IMR-90 (cell line): Measurements from ENCODE around the gene CEP170B. TPM values are rescaled to one million over a fixed set of nuclear protein-coding genes. Genes with fewer than 3 reads are reported as not detected.

Source experiments
- ATAC-seq: fragments of 200-7000 bp; cut with Tn5 transposase; 2 replicates; pipeline ENCODE4 v1.9.1; 2020; ENCODE audit warnings: low read depth, mild to moderate bottlenecking, moderate library complexity
- BruUV-seq: library from RNA; stranded (reverse); fragments of 400-500 nt; replicated peaks from 2 replicates; lab custom pipeline; 2021; lab: Mats Ljungman, UMichigan
- CTCF ChIA-PET: fragments of 300-600 bp; formaldehyde crosslinking; extraction: SDS; loops from one replicate; lab custom pipeline; 2021; ENCODE audit warnings: antibody characterized with exemption; lab: Yijun Ruan, JAX
- POLR2A ChIA-PET: fragments of 300-600 bp; sonication (Branson Sonifier 250); formaldehyde crosslinking; loops from one replicate; lab custom pipeline; 2022; ENCODE audit warnings: antibody characterized with exemption; ENCODE audit not compliant: unreplicated experiment; lab: Charles Lee
- DNase-seq: peaks from one replicate; pipeline ENCODE4 v3.0.0; 2013
- H2AFZ ChIP-seq: replicated peaks from 2 replicates; pipeline ENCODE3; 2013; ENCODE audit warnings: low read length, mild to moderate bottlenecking; ENCODE audit not compliant: poor library complexity
- H2AK5ac ChIP-seq: 2 replicates; pipeline ENCODE4 v1.6.1; 2013; ENCODE audit warnings: low read depth, low read length, inconsistent platforms
- H2AK9ac ChIP-seq: replicated peaks from 2 replicates; pipeline ENCODE3; 2013; ENCODE audit warnings: mild to moderate bottlenecking, low read depth, low read length, moderate library complexity; ENCODE audit not compliant: poor library complexity
- H2BK120ac ChIP-seq: 2 replicates; pipeline ENCODE4 v1.6.1; 2013; ENCODE audit warnings: low read depth, low read length, inconsistent platforms
- H2BK15ac ChIP-seq: 3 replicates; pipeline ENCODE4 v1.6.1; 2013; ENCODE audit warnings: low read depth, low read length, inconsistent platforms
- H2BK20ac ChIP-seq: 2 replicates; pipeline ENCODE4 v1.6.1; 2013; ENCODE audit warnings: low read depth, mild to moderate bottlenecking, inconsistent platforms, low read length, moderate library complexity
- H2BK5ac ChIP-seq: 2 replicates; pipeline ENCODE4 v1.6.1; 2013; ENCODE audit warnings: mild to moderate bottlenecking, low read depth, low read length, inconsistent platforms; ENCODE audit not compliant: poor library complexity, severe bottlenecking
- H3K14ac ChIP-seq: replicated peaks from 2 replicates; pipeline ENCODE4 v1.6.1; 2013; ENCODE audit warnings: low read depth, low read length, inconsistent platforms
- H3K18ac ChIP-seq: 2 replicates; pipeline ENCODE4 v1.6.1; 2013; ENCODE audit warnings: low read depth, low read length, control low read depth
- H3K23ac ChIP-seq: 2 replicates; pipeline ENCODE4 v1.6.1; 2013; ENCODE audit warnings: low read depth, low read length, inconsistent platforms
- H3K27ac ChIP-seq: 2 replicates; pipeline ENCODE4 v1.5.1; 2013; ENCODE audit warnings: mild to moderate bottlenecking, control low read depth, low read length; ENCODE audit not compliant: insufficient read depth
- H3K27me3 ChIP-seq: 2 replicates; pipeline ENCODE4 v1.6.1; 2013; ENCODE audit warnings: low read length; ENCODE audit not compliant: control insufficient read depth, insufficient read depth
- H3K36me3 ChIP-seq: 2 replicates; pipeline ENCODE4 v1.6.1; 2013; ENCODE audit warnings: low read length, mixed read lengths; ENCODE audit not compliant: control insufficient read depth, insufficient read depth
- H3K4ac ChIP-seq: 2 replicates; pipeline ENCODE4 v1.6.1; 2013; ENCODE audit warnings: low read depth, low read length, inconsistent platforms
- H3K4me1 ChIP-seq: 2 replicates; pipeline ENCODE4 v1.6.1; 2013; ENCODE audit warnings: low read length, mixed read lengths; ENCODE audit not compliant: control insufficient read depth, insufficient read depth
- H3K4me2 ChIP-seq: 2 replicates; pipeline ENCODE4 v1.6.1; 2013; ENCODE audit warnings: low read depth, mild to moderate bottlenecking, control low read depth, low read length, moderate library complexity
- H3K4me3 ChIP-seq: 2 replicates; pipeline ENCODE4 v1.5.1; 2013; ENCODE audit warnings: low read depth, mild to moderate bottlenecking, control low read depth, low read length, moderate library complexity; ENCODE audit not compliant: insufficient read depth
- H3K56ac ChIP-seq: 2 replicates; pipeline ENCODE4 v1.6.1; 2013; ENCODE audit warnings: low read length, inconsistent platforms; ENCODE audit not compliant: insufficient read depth; ENCODE audit errors: extremely low read depth
- H3K79me1 ChIP-seq, 2 experiments: 2 replicates each; pipeline ENCODE4 v1.6.1; 2013; ENCODE audit warnings: low read length in 2 of 2, inconsistent platforms in 1 of 2, low read depth in 1 of 2
- H3K9ac ChIP-seq: 2 replicates; pipeline ENCODE4 v1.6.1; 2013; ENCODE audit warnings: low read depth, low read length, control low read depth
- H3K9me1 ChIP-seq: 2 replicates; pipeline ENCODE4 v1.6.1; 2013; ENCODE audit warnings: low read length, inconsistent platforms; ENCODE audit not compliant: insufficient read depth
- H3K9me3 ChIP-seq: 2 replicates; pipeline ENCODE4 v1.6.1; 2013; ENCODE audit warnings: low read length; ENCODE audit not compliant: control insufficient read depth, insufficient read depth
- H4K20me1 ChIP-seq: 2 replicates; pipeline ENCODE4 v1.6.1; 2013; ENCODE audit warnings: low read length, inconsistent platforms; ENCODE audit not compliant: insufficient read depth
- H4K5ac ChIP-seq: 2 replicates; pipeline ENCODE4 v1.6.1; 2013; ENCODE audit warnings: mild to moderate bottlenecking, low read depth, low read length, control low read depth
- H4K8ac ChIP-seq, 2 experiments: 2 replicates each; pipeline ENCODE4 v1.6.1; 2013; ENCODE audit warnings: low read depth in 2 of 2, low read length in 2 of 2, control low read depth in 1 of 2, inconsistent platforms in 1 of 2
- H4K91ac ChIP-seq: 2 replicates; pipeline ENCODE4 v1.6.1; 2013; ENCODE audit warnings: low read depth, low read length, inconsistent platforms; ENCODE audit not compliant: insufficient read depth
- BHLHE40 ChIP-seq: fragments of 150-350 bp; IDR thresholded peaks from 2 replicates; pipeline ENCODE4 v1.6.1; 2016; ENCODE audit warnings: mild to moderate bottlenecking, low read depth, low read length
- CEBPB ChIP-seq: IDR thresholded peaks from 2 replicates; pipeline ENCODE4 v1.6.1; 2012; ENCODE audit warnings: low read depth, low read length, improper control_type of control experiment
- CHD1 ChIP-seq: IDR thresholded peaks from 2 replicates; pipeline ENCODE4 v1.6.1; 2012; ENCODE audit warnings: low read depth, low read length, improper control_type of control experiment
- ELK1 ChIP-seq: fragments of 150-350 bp; IDR thresholded peaks from 2 replicates; pipeline ENCODE4 v1.6.1; 2016; ENCODE audit warnings: low read depth, mild to moderate bottlenecking, low read length, moderate library complexity, borderline replicate concordance
- MAFK ChIP-seq: IDR thresholded peaks from 2 replicates; pipeline ENCODE4 v1.6.1; 2012; ENCODE audit warnings: low read depth, low read length, improper control_type of control experiment
- MAZ ChIP-seq: IDR thresholded peaks from 2 replicates; pipeline ENCODE4 v1.6.1; 2012; ENCODE audit warnings: low read depth, mild to moderate bottlenecking, low read length, improper control_type of control experiment, moderate library complexity, borderline replicate concordance
- MXI1 ChIP-seq: IDR thresholded peaks from 2 replicates; pipeline ENCODE4 v1.6.1; 2012; ENCODE audit warnings: low read depth, mild to moderate bottlenecking, low read length, moderate library complexity, borderline replicate concordance
- NFE2L2 ChIP-seq: fragments of 150-350 bp; IDR thresholded peaks from 2 replicates; pipeline ENCODE4 v1.6.1; 2016; ENCODE audit warnings: low read depth, mild to moderate bottlenecking, low read length
- POLR2A ChIP-seq: IDR thresholded peaks from 2 replicates; pipeline ENCODE4 v1.6.1; 2012; ENCODE audit warnings: mild to moderate bottlenecking, low read depth, low read length
- RAD21 ChIP-seq: IDR thresholded peaks from 2 replicates; pipeline ENCODE4 v1.6.1; 2012; ENCODE audit warnings: low read length, improper control_type of control experiment
- RCOR1 ChIP-seq: IDR thresholded peaks from 2 replicates; pipeline ENCODE4 v1.6.1; 2012; ENCODE audit warnings: mild to moderate bottlenecking, low read length, improper control_type of control experiment; ENCODE audit not compliant: insufficient replicate concordance
- RFX5 ChIP-seq: IDR thresholded peaks from 2 replicates; pipeline ENCODE4 v1.8.0; 2012; ENCODE audit warnings: low read depth, mild to moderate bottlenecking, low read length, moderate library complexity
- SMC3 ChIP-seq: fragments of 150-350 bp; IDR thresholded peaks from 2 replicates; pipeline ENCODE4 v1.6.1; 2016; ENCODE audit warnings: low read depth, mild to moderate bottlenecking, antibody characterized with exemption, low read length, moderate library complexity
- USF2 ChIP-seq: fragments of 150-350 bp; IDR thresholded peaks from 2 replicates; pipeline ENCODE4 v1.6.1; 2017; ENCODE audit warnings: mild to moderate bottlenecking, antibody characterized with exemption, low read length, low read depth
- WGBS, 2 experiments: methylation state at CpG; one replicate each; pipeline versions ENCODE4 v1.1.5 to v1.1.7; 2013; ENCODE audit warnings: missing lambda C conversion rate in 2 of 2; ENCODE audit not compliant: insufficient read length in 1 of 2; ENCODE audit errors: extremely low coverage in 2 of 2; 5-methylcytosine and 5-hydroxymethylcytosine counted together
- dilution Hi-C: fragments of 300-500 bp; cut with HindIII; formaldehyde crosslinking; loops from one replicate; pipeline ENCODE4 v1.14.3; 2018; ENCODE audit warnings: low sequenced_read_pairs; ENCODE audit not compliant: unreplicated experiment
- in situ Hi-C: fragments of 300-500 bp; cut with MboI; formaldehyde crosslinking; loops from 3 replicates; pipeline ENCODE4 v1.14.3; 2019; ENCODE audit warnings: low sequenced_read_pairs, inconsistent platforms, mixed read lengths
- intact Hi-C: fragments of 100-400 bp; cut with micrococcal nuclease; formaldehyde crosslinking; loops from 2 replicates; pipeline ENCODE4 v1.10.0; 2022
- polyA plus RNA-seq, 3 experiments: library from polyadenylated mRNA; depleted of rRNA; stranded (reverse); fragments of >200 nt; gene quantifications; 2 replicates each; pipeline ENCODE4 v1.2.3, GENCODE V29; 2012; ENCODE audit warnings: low replicate concordance in 1 of 3
- total RNA-seq: library from RNA; depleted of rRNA; stranded (reverse); fragments of >200 nt; gene quantifications from 2 replicates; pipeline ENCODE4 v1.2.3, GENCODE V29; 2012
- TF ChIP-seq, protein P1 (sequence below): conservative IDR thresholded peaks from 2 replicates; pipeline ENCODE4 v1.5.1; 2012; ENCODE audit warnings: mild to moderate bottlenecking, low read depth, low read length, improper control_type of control experiment

Gene CEP170B
- total and polyA plus RNA-seq, 2 of the 4 experiments (the other 2 are of a cell fraction) = 3.6 to 13.1 TPM

DNA sequence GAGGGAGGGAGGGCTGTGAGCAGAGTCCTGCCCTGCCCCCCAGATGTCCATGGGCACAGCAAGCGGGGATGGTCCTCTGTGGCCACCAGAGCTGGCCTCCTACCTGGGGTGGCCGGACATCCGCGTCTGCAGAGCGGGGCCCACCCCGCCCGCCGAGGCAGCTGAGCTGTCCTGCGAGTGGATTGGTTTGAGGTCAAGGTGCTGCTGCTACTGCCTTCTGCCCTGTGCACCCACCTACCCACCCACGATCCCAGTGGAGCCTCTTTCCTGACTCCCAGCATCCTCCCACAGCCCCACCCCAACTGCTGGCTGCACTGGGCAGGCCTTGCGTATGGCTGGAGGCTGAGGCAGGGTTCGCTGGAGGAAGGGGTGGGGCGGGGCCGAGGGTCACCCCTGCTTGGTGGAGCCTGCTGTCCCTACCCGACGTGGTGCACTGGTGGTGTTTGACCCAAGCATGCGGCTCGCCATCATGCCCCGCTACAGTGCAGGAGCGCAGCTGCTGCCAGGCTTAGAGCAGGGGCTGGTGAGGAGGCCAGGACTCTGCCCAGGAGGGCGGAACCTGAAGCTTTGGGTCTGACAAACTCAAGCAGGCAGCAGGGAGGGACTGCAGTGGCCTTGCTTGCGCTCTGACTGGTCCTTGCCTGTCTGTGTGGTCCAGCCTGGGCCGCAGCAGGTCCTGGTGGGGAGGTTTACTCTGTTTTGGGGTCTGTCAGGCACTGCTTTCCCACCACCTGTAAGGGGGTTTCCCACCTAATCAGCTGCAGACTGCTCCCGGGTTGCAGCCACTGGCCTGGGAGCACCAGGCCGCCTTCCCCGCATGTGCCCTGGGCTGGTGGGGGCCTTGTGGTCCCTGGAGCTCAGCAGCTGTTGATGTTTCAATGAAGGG is 23.7 kb downstream of the CEP170B start:
- no peak for DNase-seq
- Histone ChIP-seq H3K4me3 (no peak overlapping the region), H2BK120ac (no peak overlapping the region), H3K79me1 (no peaks in the 10 kb centered on the region), H3K9me3 (no peaks in the 10 kb centered on the region), H4K20me1 (no peaks in the 10 kb centered on the region; the same call in 1 of the 2 replicates), H2BK15ac (no peak overlapping the region), H3K4me2 (no peak overlapping the region), H3K9me1 (0 out of 2 replicates have a peak, but pooled peaks cover 2% of the 10 kb centered on the region), H2AFZ (no peak overlapping the region), H4K5ac (no peak overlapping the region), H3K27ac (no peak overlapping the region), H3K56ac (no peak overlapping the region), H4K91ac (no peak overlapping the region), H2BK20ac (no peak overlapping the region), H2BK5ac (no peak overlapping the region), H3K9ac (no peak overlapping the region), H3K23ac (no peak overlapping the region), H2AK5ac (no peak overlapping the region), H3K4ac (no peak overlapping the region), H3K18ac (no peak overlapping the region), H2AK9ac (no peak overlapping the region), H3K4me1 (no peaks in the 10 kb centered on the region), H3K27me3 (no peaks in the 10 kb centered on the region), H4K8ac (no peak overlapping the region), H3K36me3 (peaks cover 33% of the 10 kb centered on the region), H3K14ac (no peak overlapping the region)
- ChIA-PET CTCF (no interaction called here), POLR2A (no interaction called here)
- BruUV-seq = no TSS peak
- dilution Hi-C loops = no loop called here
- no peak for TF ChIP-seq POLR2A
- no peak for TF ChIP-seq CHD1
- TF ChIP-seq RAD21 = no peak
- TF ChIP-seq, protein P1, sequence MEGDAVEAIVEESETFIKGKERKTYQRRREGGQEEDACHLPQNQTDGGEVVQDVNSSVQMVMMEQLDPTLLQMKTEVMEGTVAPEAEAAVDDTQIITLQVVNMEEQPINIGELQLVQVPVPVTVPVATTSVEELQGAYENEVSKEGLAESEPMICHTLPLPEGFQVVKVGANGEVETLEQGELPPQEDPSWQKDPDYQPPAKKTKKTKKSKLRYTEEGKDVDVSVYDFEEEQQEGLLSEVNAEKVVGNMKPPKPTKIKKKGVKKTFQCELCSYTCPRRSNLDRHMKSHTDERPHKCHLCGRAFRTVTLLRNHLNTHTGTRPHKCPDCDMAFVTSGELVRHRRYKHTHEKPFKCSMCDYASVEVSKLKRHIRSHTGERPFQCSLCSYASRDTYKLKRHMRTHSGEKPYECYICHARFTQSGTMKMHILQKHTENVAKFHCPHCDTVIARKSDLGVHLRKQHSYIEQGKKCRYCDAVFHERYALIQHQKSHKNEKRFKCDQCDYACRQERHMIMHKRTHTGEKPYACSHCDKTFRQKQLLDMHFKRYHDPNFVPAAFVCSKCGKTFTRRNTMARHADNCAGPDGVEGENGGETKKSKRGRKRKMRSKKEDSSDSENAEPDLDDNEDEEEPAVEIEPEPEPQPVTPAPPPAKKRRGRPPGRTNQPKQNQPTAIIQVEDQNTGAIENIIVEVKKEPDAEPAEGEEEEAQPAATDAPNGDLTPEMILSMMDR = no peak
- no peak for TF ChIP-seq SMC3
- no peak for TF ChIP-seq USF2
- no peak for TF ChIP-seq NFE2L2
- no peak for TF ChIP-seq MXI1
- no peak for TF ChIP-seq RCOR1
- TF ChIP-seq MAZ = no peak
- TF ChIP-seq MAFK = no peak
- TF ChIP-seq RFX5 = no peak
- no peak for TF ChIP-seq CEBPB
- no peak for TF ChIP-seq BHLHE40
- no peak for TF ChIP-seq ELK1
- 100% methylated on average over 6 of the region's 26 CpGs; no CpG with 5 or more reads in 1 of the 2 experiments for WGBS, 2 experiments
- in situ Hi-C loops = no loop called here
- no peak for ATAC-seq
- intact Hi-C loops = no loop called here
